Caco-2 (cell line): ENCODE data around the gene RGCC. TPM values are rescaled to one million over a fixed set of nuclear protein-coding genes. Genes with fewer than 3 reads are reported as not detected.

Source experiments
- BruUV-seq: library from RNA; stranded (reverse); fragments of 400-500 nt; replicated peaks from 2 replicates; lab custom pipeline; 2021; lab: Mats Ljungman, UMichigan
- CTCF ChIA-PET: fragments of 300-600 bp; sonication (Branson Sonifier 250); formaldehyde crosslinking; loops from one replicate; lab custom pipeline; 2022; ENCODE audit warnings: antibody characterized with exemption; lab: Charles Lee
- POLR2A ChIA-PET: fragments of 300-600 bp; sonication (Branson Sonifier 250); formaldehyde crosslinking; loops from one replicate; lab custom pipeline; 2022; ENCODE audit warnings: antibody characterized with exemption; lab: Charles Lee
- DNase-seq, 2 experiments: peaks; one replicate each; pipeline versions ENCODE4 v3.0.0 to v3.0.0-alpha.2; 2020 to 2022
- H3K27me3 ChIP-seq: replicated peaks from 2 replicates; pipeline ENCODE4 v1.6.0; 2011; ENCODE audit warnings: low read length; ENCODE audit not compliant: control insufficient read depth, insufficient read depth
- H3K36me3 ChIP-seq: 2 replicates; pipeline ENCODE4 v1.5.1; 2011; ENCODE audit warnings: low read length; ENCODE audit not compliant: control insufficient read depth, insufficient read depth
- H3K4me1 ChIP-seq: fragments of 250-450 bp; sonication (Bioruptor Pico); 2 replicates; pipeline ENCODE4 v1.5.1; 2020; ENCODE audit warnings: mild to moderate bottlenecking
- H3K4me3 ChIP-seq: 2 replicates; pipeline ENCODE4 v1.5.1; 2011; ENCODE audit warnings: low read depth, mild to moderate bottlenecking, control low read depth, low read length
- H3K9me3 ChIP-seq: fragments of 250-450 bp; sonication (Bioruptor Pico); 2 replicates; pipeline ENCODE4 v1.5.1; 2020; ENCODE audit warnings: mild to moderate bottlenecking, moderate library complexity
- H3K27ac Mint-ChIP-seq: one replicate; pipeline ENCODE4 v1.8.0; 2022; ENCODE audit warnings: mixed read lengths; ENCODE audit not compliant: unreplicated experiment
- H3K27me3 Mint-ChIP-seq: one replicate; pipeline ENCODE4 v1.8.0; 2022; ENCODE audit warnings: mixed read lengths; ENCODE audit not compliant: insufficient read depth, unreplicated experiment
- H3K36me3 Mint-ChIP-seq: one replicate; pipeline ENCODE4 v1.8.0; 2022; ENCODE audit warnings: mild to moderate bottlenecking, mixed read lengths; ENCODE audit not compliant: insufficient read depth, unreplicated experiment
- H3K4me1 Mint-ChIP-seq: one replicate; pipeline ENCODE4 v1.8.0; 2022; ENCODE audit warnings: low read depth, mixed read lengths; ENCODE audit not compliant: unreplicated experiment
- H3K4me3 Mint-ChIP-seq: one replicate; pipeline ENCODE4 v1.8.0; 2022; ENCODE audit warnings: mild to moderate bottlenecking, moderate library complexity, mixed read lengths; ENCODE audit not compliant: unreplicated experiment
- H3K9me3 Mint-ChIP-seq: one replicate; pipeline ENCODE4 v1.8.0; 2022; ENCODE audit warnings: mixed read lengths; ENCODE audit not compliant: unreplicated experiment
- intact Hi-C: fragments of 100-400 bp; cut with micrococcal nuclease; formaldehyde crosslinking; loops from one replicate; pipeline ENCODE4 v1.10.0; 2022; ENCODE audit not compliant: unreplicated experiment
- total RNA-seq: library from RNA; stranded (reverse); gene quantifications from 2 replicates; pipeline ENCODE4 v1.2.3, GENCODE V29; 2022
- TF ChIP-seq, protein P1 (sequence below), 2 experiments: fragments of 200-600 bp in 1 of 2; IDR thresholded peaks; 1 replicate in 1 of 2; 2 replicates in 1 of 2; pipeline versions ENCODE4 v1.5.1 to v1.8.0; 2011 to 2022; ENCODE audit warnings: antibody characterized with exemption in 1 of 2, control low read depth in 1 of 2, inconsistent platforms in 1 of 2, low read depth in 1 of 2, low read length in 1 of 2, mild to moderate bottlenecking in 1 of 2, moderate library complexity in 1 of 2; ENCODE audit not compliant: insufficient read depth in 1 of 2, severe bottlenecking in 1 of 2, unreplicated experiment in 1 of 2

The RGCC gene
- total RNA-seq, 1 experiment from 2014 or later: 70.8 TPM

GRCh38 chr13:41500511-41500910, 43.2 kb downstream of the RGCC start:
- TF ChIP-seq, protein P1, sequence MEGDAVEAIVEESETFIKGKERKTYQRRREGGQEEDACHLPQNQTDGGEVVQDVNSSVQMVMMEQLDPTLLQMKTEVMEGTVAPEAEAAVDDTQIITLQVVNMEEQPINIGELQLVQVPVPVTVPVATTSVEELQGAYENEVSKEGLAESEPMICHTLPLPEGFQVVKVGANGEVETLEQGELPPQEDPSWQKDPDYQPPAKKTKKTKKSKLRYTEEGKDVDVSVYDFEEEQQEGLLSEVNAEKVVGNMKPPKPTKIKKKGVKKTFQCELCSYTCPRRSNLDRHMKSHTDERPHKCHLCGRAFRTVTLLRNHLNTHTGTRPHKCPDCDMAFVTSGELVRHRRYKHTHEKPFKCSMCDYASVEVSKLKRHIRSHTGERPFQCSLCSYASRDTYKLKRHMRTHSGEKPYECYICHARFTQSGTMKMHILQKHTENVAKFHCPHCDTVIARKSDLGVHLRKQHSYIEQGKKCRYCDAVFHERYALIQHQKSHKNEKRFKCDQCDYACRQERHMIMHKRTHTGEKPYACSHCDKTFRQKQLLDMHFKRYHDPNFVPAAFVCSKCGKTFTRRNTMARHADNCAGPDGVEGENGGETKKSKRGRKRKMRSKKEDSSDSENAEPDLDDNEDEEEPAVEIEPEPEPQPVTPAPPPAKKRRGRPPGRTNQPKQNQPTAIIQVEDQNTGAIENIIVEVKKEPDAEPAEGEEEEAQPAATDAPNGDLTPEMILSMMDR (IDR thresholded peaks at IDR 0.05; ENCODE audit: insufficient read depth in 1 of 2, low read depth in 1 of 2, low read length in 1 of 2, severe bottlenecking in 1 of 2, unreplicated experiment in 1 of 2): no peak
- BruUV-seq: no TSS peak
- no peak overlapping the region for H3K4me3 ChIP-seq
- ChIA-PET POLR2A (no interaction called here), CTCF (interaction anchor here (0.5 kb wide), 1 partner anchor 404 kb away, joined by 3 read pairs; no protein-coding TSS in a partner anchor)
- no peaks in the 10 kb centered on the region for H3K27me3 ChIP-seq
- DNase-seq: no peak
- H3K9me3 Mint-ChIP-seq: peaks cover 12% of the 10 kb centered on the region
- intact Hi-C loops: no loop called here
- no peaks in the 10 kb centered on the region for H3K9me3 ChIP-seq
- no peak overlapping the region for H3K4me3 Mint-ChIP-seq
- H3K36me3 ChIP-seq: no peaks in the 10 kb centered on the region
- no peaks in the 10 kb centered on the region for H3K36me3 Mint-ChIP-seq
- H3K27me3 Mint-ChIP-seq: no peaks in the 10 kb centered on the region
- no peaks in the 10 kb centered on the region; the same call in 1 of the 2 replicates for H3K4me1 ChIP-seq
- peaks cover 7% of the 10 kb centered on the region for H3K4me1 Mint-ChIP-seq
- no peak overlapping the region for H3K27ac Mint-ChIP-seq

DNA sequence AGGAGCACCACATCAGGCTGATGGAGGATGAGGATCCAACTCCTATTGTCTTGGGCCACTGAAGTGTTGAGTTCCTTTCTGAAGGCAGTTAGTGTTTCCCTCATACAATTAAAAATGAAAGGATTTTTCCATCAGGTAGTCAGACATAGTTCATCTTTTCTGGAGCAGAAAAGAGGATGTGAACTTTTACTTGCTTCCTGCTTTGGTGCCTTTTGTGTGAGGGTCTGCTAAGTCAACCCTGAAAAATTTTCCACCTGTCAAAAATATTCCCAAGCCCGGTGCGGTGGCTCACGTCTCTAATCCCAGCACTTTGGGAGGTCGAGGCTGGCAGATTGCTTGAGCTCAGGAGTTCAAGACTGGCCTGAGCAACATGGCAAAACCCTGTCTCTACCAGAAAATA, 43.9 kb downstream of the RGCC start:
- no peaks in the 10 kb centered on the region for H3K36me3 Mint-ChIP-seq
- POLR2A ChIA-PET: no interaction called here
- no peak overlapping the region for H3K27ac Mint-ChIP-seq
- H3K4me1 Mint-ChIP-seq: peaks cover 7% of the 10 kb centered on the region
- no peak for DNase-seq
- CTCF ChIA-PET: no interaction called here
- H3K27me3 Mint-ChIP-seq: no peaks in the 10 kb centered on the region
- no TSS peak for BruUV-seq
- H3K36me3 ChIP-seq: no peaks in the 10 kb centered on the region
- H3K9me3 ChIP-seq: no peaks in the 10 kb centered on the region
- intact Hi-C loops: no loop called here
- H3K4me1 ChIP-seq: no peaks in the 10 kb centered on the region; the same call in 1 of the 2 replicates
- H3K4me3 ChIP-seq: no peak overlapping the region
- H3K9me3 Mint-ChIP-seq: peaks cover 12% of the 10 kb centered on the region
- no peaks in the 10 kb centered on the region for H3K27me3 ChIP-seq
- TF ChIP-seq, protein P1 (IDR thresholded peaks at IDR 0.05; ENCODE audit: insufficient read depth in 1 of 2, low read depth in 1 of 2, low read length in 1 of 2, severe bottlenecking in 1 of 2, unreplicated experiment in 1 of 2): no peak
- H3K4me3 Mint-ChIP-seq: no peak overlapping the region

- DNase-seq: no peak
- intact Hi-C loops: no loop called here
- H3K36me3 Mint-ChIP-seq: no peaks in the 10 kb centered on the region
- peaks cover 12% of the 10 kb centered on the region for H3K9me3 Mint-ChIP-seq
- BruUV-seq: no TSS peak
- Histone ChIP-seq H3K4me3 (no peak overlapping the region), H3K4me1 (no peaks in the 10 kb centered on the region; the same call in 1 of the 2 replicates), H3K36me3 (no peaks in the 10 kb centered on the region), H3K27me3 (no peaks in the 10 kb centered on the region), H3K9me3 (no peaks in the 10 kb centered on the region)
- no peaks in the 10 kb centered on the region for H3K27me3 Mint-ChIP-seq
- CTCF ChIA-PET: no interaction called here
- H3K27ac Mint-ChIP-seq: no peak overlapping the region
- TF ChIP-seq, protein P1 (IDR thresholded peaks at IDR 0.05; ENCODE audit: insufficient read depth in 1 of 2, low read depth in 1 of 2, low read length in 1 of 2, severe bottlenecking in 1 of 2, unreplicated experiment in 1 of 2): no peak
- peaks cover 7% of the 10 kb centered on the region for H3K4me1 Mint-ChIP-seq
- POLR2A ChIA-PET: no interaction called here
- no peak overlapping the region for H3K4me3 Mint-ChIP-seq
Observed at GRCh38 chr13:41502031-41502430, 44.7 kb downstream of the RGCC start.
